Measurements from ENCODE around the gene PCSK6.

The PCSK6 gene

DNA sequence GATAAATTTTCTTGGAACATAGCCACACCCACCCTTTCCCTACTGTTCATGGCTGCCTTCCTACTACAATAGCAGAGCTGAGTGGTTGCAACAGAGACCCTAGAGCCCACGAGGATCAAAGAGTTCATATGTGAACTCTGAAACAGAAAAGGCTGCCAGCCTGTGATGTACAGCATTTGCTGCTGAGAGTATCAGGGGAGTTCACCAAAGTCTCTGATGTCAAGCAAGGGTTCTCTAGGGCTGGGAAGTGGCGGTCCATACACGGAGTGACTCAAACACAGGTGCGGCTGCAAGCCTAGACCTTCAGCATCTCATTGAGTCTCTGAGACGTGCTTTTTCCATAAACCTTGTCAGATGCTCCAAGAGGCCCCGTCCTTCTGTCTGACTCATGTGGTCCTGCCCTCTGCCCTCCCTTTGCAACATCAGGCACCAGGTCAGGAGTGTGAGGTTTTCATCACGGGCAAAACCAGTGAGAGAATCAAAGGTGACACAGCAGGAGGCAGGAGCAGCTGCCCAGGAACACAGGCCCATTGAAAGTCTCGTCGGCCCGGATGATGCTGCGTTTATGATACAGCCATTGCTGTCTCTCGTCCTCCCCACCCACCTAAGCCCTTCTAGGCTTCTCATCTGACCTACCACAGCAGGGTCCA lies 42.9 kb downstream of the PCSK6 start:
- DNase-seq (ENCODE audit: low spot score) = peak; percentile 43

DNA sequence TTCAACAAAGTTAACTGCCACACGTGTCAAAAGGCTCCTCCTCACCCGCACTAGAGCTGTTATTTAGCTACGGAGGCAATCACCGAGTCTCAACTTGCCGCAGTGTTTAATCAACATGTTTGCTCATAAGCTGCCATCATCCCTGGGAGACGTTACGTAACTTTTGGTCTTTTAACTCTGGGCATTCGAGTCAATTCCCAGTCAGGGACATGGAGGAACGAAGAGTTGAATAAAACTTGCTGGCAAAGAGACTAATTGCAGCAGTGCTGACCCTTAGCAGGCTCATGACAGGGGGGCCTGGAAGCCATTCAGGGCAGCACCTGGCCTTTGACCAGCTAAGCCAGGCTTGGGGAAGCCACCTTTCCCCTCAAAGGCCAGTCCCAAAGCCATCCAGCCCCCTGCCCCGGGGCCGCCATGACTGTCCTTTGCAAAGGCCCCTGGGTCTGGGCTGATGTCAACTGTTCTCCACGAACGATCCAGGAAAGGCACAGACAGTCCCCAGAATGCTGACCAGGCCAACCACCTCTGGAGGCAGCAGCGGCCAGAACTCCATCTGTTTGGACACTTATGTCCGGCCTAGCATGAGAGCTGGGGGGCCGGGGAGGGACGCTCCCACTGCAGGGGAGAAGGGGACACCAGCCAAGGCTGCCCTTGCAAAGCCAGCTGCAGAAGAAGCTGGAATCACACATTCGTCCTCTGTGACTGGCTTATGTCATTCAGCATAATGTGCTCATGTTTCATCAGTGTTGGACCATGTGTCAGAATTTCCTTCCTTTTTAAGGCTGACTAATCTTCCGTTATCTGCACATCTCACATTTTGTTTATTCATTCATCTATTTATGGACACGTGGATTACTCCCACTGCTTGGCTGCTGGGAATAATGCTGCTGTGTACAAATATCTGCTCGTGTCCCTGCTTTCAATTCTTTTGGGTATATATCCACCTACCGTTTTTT lies 43.7 kb downstream of the PCSK6 start:
- peak; percentile 65 for DNase-seq (ENCODE audit: low spot score)

DNA sequence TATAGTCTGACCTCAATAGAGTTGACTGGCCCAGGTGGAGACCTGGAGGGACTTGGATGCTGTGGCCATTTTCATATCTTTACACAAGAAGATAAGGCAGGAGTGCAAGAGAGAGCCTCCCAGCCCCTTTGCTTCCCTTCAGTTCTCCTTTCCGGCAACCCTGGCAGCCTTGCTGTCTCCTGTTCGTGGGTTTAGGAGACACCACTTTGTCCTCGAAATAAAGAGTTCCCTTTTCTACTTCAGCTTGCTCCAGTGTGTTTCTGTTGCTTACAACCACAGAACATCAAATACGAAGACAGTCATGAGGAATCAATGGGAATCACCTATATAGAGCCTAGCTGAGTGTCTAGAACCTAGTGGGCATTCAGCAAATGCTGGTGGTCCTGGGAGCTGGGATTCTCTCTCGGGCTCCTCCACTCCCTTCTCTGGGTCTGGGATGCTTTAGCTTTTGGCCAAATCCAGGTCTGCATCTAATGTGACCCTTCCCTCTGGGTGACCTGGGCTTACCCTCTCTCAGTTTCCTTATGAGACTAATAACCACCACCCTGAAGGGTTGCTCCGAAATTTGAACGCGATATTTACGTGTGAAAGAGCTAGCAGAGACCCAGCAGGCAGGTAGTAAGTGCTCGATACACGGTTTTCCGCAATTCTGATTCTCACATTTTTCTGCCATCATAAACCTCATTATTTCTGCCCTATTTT lies 44.5 kb downstream of the PCSK6 start:
- DNase-seq (ENCODE audit: low spot score) = no peak

DNA sequence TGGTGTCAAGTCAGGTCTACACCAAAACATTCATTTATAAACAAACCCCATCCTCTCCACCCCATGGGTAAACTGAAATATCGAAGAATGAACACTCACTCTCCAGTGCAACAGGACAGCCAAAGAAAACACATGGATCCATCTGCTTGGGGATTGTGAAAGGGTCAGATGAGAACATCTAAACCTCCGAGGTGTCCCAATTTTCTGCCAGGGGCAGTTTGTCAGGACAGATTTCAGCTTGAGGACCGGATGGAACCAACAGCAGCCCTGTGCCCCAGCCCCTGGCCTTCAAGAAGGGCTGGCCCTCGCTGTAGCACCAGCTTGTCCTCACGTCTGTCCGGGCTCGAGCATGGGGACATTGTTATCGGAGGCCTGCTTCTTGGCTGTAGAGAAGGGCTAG lies 45.5 kb downstream of the PCSK6 start:
- DNase-seq (ENCODE audit: low spot score) = no peak

DNA sequence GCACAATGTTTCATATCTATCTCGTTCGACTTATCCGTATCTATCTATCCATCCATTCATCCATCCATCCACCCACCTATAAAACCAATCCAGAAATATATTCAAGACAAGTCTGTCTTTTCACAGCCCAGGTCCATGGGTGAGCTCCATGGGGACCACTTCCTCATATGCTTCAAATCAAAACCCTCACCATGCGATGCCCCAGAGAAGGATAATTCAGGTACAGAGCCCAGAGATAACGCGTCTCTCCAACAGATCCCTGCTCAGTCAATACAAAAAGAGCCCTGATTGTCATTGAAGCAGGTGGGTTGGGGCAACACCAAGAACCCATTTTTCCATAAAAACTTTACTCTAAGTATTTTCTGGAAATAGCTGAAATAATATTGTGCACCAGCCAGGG lies 47.2 kb downstream of the PCSK6 start:
- no peak for DNase-seq (ENCODE audit: low spot score)

DNA sequence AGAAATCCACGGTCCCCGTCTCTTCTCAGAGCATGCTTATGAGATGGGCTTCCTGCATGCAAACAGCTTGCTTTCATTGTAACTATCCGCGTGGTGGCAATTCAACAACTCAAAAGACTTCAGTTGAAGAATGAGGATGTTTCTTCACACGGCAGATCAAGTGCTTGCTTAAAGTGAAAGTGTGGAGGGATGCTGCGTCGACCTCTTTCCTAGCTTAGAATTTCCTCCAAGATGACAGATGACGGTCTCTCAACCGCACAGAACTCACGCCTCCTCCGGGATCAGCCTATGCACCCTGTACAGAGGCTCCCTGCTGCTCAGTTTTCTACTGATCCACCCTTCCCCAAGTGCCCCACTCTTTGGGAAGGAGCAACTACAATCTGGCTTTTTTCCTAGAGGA lies 47.8 kb downstream of the PCSK6 start:
- DNase-seq (ENCODE audit: low spot score) = no peak

DNA sequence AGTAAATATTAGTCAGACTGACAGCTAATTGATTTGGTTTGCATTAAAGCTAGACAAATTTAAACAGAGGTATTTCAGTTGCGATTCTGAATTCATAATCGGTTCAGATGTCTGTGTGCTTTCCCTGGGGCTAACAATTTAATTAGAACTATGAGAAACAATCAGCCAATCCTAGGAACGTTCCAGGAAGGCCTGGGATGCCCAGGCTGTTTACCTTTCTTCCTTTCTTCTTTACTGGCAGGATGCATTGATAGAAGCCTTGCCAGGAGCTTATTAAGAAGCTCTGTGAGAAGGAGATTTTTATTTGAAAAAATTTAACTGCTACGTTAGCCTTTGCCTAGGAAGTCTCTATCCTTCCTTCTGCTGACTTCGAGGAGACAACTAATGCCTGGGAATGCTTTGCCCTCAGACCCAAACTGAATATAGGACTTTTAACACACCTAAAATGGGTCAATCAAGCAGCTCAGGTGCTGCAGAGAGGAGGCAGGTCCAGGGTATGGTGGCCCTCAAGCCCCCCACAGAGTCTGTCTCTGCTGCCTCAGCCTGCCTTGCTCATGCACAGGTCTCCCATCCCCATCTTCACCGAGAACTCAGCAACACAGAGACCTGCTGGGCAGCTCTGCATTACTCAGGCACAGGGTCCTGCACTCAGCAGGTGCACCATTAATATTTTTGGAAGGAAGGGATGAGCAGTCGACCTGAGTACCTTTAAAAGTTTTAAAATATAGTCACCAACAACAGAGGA lies 48.5 kb downstream of the PCSK6 start:
- DNase-seq (ENCODE audit: low spot score) = no peak

DNA sequence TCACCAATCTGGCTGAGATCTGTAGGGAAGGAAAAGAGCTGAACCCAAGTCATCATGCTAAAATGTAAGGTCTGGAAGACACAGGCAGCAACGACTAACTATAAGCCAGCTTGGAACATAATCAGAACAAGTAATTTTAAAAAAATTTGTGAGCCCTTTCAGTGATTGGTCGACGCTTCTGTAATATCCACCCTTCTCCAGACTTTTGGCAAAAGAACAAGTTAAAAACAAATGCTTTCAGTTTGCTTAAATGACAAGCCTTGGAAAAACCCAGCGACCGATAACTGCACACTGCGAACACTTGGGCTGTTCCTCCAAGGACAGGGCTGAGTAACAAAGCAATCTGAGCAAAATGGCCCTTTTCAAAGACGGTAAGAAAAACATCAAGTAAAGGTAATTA lies 49.6 kb downstream of the PCSK6 start:
- no peak for DNase-seq (ENCODE audit: low spot score)

DNA sequence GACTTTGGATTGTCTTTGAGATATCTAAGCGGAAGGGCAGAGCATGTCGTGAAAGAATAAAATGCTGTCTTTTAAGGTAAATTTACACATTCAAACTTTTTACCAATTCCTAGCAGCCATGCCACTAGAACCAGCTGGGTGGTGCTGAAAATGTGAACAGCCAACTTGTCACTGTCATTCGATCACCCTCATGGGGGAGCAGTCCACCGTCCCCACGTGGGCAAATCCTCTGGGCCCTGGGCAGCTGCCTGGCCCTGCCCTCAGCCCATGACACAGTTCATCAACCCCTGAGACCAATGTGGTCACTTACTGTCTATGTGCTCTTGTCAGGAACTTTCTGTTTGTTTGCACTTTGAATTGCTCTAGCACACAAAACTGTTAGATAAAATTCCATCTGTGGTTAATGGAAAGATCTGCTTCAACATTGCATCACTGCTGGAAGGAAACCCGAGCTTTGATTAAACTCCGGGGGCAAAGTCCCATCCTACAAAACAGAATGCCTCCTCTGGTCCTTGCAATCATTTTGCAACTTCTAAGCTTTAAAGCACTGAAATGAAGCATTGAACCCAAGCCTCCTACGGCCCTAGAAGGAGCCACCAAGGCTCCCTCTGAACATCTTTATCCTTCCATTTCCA lies 50.1 kb downstream of the PCSK6 start:
- DNase-seq (ENCODE audit: low spot score) = no peak

DNA sequence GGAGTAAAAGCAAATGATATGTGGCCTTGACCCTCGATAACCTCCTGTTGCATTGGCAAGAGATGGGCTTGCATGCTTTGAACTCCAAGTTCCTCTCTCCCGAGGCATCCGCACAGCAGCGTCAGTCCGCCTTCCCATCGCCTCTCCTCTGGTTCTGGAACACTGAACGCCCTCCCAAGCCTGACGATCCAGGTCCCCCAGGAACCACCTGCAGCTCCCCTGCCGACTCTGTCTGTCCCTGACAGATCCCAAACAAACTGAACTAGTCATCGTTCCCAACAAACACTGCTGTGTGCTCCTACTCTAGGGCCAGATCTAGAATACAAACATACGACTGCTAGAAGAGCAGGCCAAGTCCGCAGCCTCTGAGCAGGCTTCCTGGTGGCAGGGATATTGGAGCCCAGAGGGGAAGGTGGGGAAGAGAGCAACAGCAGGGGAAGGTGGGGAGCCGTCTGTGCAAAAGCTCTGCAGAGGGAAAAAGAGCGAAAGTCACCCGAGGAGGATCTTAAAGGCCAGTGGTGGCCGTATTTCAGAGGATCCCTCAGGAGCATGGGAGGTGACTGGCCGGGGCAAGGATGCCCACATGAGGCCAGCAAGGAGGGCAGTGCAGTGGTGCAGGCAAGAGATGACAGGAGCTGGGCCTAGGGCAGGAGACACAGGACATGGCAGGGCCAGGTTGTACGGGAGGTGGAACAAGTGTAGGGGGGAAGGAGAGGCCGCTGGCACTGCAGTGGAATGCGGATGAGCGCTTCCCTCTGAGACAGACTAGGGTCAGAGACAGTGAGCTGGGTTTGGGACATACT lies 50.8 kb downstream of the PCSK6 start:
- DNase-seq (ENCODE audit: low spot score) = no peak

DNA sequence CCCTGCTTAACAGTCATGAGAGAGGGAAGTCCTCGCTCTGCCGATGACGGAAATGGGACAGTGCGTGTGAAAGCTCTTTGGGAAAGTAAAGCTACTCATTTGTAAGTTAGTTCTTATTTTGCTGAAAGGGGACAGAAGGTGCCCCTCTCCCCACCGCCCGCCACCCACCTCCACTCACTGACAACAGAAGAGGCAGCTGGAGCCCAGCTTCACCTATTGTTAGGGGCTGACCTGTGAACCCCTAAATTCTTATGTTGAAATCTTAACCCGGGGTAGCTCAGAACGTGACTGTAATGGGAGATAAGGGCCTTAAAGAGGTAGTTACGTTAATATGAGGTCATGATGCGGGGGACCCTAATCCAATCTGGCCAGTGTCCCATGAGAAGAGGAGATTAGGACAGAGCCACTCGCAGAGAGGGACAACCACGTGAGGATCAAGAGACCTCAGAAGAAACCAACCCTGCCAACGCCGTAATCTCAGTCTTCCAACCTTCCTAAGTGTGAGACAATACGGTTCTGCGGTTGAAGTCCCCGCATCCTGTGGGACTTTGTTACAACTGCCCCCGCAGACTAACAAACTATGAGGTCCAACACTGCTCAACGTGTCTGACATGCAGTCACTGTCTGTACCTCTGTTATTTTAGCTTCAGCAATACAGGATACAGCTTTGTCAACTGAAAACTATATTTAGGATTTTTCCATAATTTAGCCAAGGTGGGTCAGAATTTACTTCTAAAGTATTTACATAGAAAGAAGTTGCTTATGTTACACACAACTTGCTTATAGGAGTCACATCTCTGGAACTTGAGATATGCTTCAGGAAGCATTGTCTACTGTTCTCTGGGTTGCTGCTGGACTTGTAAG lies 51.7 kb downstream of the PCSK6 start:
- DNase-seq (ENCODE audit: low spot score) = no peak

DNA sequence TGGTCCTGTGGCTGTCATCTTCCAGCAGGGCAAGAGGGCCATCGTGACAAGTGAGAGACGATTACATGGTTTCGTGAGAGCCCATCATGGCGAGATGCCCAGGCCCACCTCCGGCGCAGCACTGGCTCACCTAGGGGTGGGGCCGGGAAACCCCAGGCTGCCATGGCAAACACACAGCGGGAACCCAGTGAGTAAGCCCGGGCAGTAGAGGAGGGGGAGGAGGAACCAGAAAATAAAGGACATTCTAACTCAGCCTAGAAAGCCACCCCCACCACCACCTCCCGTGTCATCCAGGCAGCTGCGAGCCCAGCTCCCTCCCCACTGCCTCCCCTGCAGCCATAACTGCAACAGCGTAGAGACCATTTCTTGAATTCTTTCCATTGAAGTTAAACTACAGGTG lies 52.3 kb downstream of the PCSK6 start:
- DNase-seq (ENCODE audit: low spot score) = no peak

DNA sequence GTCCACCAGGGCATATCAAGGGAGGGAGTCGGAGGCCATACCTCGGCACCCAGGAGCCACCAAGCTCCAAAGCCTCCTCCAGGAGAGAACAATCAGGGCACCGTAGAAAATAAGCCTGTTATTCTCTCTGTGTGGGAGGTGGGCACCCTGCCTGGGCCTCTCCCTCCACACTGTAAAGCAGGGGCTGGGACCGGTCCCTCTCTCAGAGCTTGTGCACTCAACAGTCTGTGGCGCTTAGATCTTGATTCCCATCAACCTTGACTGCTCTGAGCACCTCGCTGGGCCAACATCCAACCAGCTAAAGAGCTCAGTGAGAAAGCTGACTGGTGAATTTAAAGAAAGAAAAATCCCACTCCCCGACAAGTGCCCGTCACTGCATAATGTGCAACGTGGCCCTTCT lies 53.0 kb downstream of the PCSK6 start:
- no peak for DNase-seq (ENCODE audit: low spot score)

DNA sequence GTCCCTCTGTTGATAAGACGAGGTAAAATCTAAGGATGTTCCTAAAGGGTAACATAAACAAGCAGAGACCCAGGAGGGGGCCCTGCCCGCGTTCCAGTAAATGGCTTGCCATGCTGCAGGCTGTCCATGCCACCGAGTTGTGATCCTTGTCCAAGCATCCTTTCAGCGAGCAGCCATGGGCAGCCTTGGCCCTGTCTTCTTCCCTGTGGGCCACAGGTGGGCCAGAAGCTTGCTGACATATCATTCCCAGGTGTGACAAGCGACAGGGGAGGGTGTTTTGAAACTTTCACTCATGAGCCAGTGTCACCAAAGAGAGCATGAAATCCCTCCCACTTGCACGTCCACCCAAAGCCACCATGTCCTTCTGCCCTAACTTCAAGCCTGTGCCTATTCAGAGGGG lies 53.7 kb downstream of the PCSK6 start:
- DNase-seq (ENCODE audit: low spot score) = no peak

DNA sequence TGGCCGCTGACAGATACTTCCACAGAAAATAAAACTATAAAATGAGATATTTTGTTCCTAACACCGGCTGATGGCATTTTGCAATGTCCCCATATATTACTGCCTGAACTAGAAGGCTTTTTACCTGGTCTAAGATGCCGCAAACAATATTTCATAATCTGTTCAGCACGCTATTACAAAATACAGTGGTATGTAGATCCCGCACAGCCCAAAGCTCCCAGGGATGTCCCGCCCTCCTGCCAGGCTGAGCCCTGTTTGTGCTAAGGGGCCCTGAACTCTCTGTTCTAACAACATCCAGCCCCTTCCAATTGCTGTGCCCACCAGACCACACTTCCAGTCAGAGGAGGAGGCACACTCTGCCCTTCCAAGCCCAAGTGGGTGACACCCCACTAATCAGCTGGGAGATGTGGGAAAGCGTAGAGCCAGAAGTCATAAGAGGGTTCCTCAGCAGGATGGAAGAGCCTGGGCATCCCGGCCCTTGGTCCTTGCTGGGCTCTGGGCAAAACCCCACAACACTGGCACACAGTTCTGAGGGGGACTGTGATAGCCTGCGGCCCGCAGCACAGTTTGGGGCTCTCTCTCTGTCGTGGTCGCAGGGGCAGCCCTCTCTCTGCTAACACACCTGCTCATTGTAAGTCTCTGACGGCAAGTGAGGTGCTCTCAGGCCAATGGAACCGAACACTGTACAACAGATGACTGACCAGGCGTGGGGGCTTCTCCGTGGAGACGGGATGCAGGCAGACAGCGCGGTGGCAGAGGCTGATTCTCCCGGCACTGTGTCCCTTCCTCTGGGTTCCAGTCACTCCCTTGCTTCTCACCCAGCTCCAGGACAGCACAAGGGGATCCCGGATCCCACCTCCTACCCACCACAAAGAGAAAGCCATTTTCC lies 55.2 kb downstream of the PCSK6 start:
- no peak for DNase-seq (ENCODE audit: low spot score)

DNA sequence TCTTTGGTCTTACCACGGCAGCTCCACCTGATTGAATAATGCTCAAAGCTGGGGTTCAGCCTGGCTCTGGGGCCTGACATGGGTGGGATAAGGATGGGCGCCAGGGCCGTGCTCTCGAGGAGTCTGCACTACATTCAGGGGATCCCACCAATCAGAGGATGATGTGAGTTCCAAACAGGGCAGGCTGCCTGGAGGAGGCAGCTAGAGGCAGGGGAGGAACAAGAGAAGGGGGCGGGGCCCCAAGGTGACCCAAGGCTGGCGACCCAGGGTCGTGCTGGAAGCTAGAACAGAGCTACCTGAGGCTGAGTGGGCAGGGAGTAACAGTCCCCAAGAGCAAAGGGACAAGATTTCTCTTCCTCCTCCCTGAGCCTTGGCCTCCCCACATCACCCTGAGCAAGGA lies 56.1 kb downstream of the PCSK6 start:
- no peak for DNase-seq (ENCODE audit: low spot score)

DNA sequence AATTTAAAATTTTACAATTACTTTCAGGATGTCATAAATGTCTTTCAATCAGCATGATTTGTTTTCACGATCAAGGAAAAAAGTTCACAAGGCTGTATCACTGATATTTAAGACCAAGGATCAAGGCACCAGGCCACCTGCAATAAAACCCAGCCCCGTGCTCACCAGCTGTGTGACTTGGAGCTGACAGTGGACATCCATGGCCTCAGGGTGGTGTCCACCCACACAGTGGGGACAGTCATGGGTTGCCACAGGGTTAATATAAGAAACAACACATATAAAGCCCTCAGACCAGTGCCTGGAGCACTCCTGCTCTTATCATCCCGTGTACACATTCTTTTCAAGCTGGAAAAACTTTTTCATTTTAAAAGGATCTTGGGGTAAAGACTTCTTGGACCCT lies 56.5 kb downstream of the PCSK6 start:
- no peak for DNase-seq (ENCODE audit: low spot score)

DNA sequence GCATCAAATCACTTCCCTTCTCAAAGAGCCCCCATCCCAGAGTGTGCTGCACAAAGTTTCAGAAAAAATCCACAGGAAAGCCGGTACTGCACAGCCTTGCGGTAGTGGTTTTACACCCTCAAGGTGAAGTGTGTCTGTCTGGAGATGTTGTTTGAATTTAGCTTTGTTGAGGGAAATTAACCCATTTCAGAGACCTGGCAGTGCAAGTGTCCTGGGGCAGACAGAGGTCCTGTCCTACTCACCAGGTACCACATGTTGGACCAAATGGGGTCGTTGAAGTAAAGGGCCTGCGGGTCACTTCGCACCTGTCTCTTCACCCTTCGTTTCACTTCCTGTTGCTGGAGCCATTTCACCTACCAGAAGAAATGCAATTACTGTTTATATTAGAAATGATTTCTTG lies 57.8 kb downstream of the PCSK6 start:
- DNase-seq (ENCODE audit: low spot score) = no peak

DNA sequence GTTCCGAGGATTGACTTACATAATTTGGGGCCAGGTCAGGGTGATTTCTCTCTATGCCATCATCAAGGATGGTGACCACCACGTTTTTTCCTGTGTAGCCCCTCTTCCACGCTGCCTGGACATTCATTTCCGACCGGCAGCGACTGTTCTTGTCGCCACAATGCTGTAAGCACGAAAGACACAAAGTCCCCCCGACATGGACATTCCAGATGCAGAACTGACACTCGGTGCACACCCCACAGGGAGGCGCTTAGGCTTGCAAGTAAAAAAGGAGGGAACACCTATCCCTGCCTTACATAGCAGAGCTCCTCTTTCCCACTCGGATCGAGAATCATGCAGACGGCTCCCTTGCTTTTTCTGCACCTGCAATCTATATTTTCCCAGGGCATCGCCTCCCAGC lies 58.2 kb downstream of the PCSK6 start:
- DNase-seq (ENCODE audit: low spot score) = no peak

All from hematopoietic multipotent progenitor cell treated with erythropoietin and hydrocortisone succinate and interleukin-3 and kit ligand, for 17 days (in vitro differentiated cells).